ENCODE results near the gene RAB28.

Gene RAB28

DNA sequence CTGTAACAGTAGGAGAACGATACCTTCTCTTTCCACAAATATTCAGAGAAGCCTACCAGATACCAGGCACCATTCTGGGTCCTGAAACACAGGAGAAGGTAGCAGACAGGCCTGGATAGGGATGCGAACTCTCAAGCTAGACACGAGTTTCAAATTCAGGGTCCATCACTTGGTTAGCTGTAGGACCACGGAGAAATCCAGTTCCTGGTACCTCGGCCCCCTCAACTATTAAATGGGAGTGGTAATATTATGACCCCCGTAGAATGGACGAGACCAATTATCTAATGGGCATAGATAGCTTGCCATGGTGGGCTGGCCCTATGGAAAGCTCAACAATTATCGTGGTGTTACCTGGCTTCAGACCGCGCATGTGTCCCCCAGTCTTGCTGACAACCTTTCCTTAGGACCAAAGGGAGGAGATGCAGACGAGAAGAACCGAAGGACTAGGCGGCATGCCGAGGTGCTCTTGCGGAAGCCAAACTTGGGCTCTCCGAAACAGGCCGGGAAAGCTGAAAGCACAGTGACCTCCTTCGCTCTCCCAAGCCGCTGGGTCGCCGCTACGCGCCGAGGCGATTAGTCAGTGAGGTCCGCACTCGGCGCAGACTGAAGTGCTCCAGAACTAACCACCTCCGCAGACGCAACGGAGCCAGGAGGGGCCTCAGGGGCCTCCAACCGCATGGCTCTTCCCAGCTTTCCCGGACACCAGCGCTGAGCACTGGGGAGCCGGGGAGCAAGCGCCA, 40.5 kb upstream of the RAB28 start:
- Histone ChIP-seq H3K36me3 (ENCODE audit: control insufficient read depth, insufficient read depth, low read length) (no peaks in the 10 kb centered on the region), H3K9me3 (ENCODE audit: control insufficient read depth, low read length) (no peaks in the 10 kb centered on the region), H3K27ac (ENCODE audit: low read depth, low read length, severe bottlenecking) (no peak overlapping the region), H3K4me1 (ENCODE audit: control insufficient read depth, insufficient read depth, low read length, poor library complexity, severe bottlenecking) (no peaks in the 10 kb centered on the region), H3K4me3 (ENCODE audit: extremely low read depth, insufficient read depth, low read length, poor library complexity, severe bottlenecking) (no peak overlapping the region)
- 93 to 94% methylated on average over 32 to 34 of the region's 36 CpGs for WGBS, 2 experiments (ENCODE audit: insufficient coverage in 2 of 2)

DNA sequence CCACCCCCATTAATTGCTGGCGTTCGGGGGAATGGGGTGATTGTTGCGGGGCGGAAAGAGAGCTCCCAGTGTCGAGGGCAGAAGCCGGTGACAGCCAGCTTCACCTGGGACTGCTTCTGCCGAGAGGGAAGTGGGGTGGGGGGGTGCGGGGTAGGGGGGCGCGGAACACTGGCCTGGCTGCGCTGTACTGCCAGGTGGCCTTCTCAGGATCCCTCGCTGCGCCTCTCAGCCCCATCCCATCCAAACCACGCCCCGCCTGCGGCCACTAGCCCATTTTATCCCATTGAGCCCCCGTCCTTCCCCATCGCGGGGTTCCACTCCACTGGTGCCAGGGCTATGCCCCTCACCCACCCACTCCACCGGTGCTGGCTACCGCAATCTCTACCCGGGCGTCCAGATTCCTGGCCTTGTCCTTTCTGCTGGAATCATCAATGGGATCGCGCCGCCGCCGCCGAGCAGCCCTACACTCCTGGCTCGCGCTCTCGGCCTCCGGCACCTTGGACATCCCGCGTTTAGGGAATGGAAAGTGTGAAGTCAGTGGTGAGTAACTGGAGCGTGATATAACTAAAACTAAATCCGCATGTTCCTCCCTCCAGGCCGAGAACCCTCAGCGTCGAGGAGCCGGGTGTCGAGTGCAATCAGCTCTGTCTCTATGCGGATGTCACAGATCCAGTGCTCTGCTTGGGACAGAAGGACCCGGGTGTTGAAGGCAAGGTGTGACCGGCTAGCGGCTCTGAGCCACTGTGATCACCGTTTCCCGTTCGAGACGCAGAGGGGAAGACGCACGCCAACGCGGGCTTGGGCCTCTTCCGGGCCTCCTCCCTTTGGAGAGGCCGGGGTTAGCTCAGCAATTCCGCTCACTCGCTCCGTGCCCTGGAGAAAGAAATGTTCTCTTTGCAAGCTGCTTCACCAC, 39.7 kb upstream of the RAB28 start:
- Histone ChIP-seq H3K27ac (ENCODE audit: low read depth, low read length, severe bottlenecking) (no peak overlapping the region), H3K9me3 (ENCODE audit: control insufficient read depth, low read length) (no peaks in the 10 kb centered on the region), H3K4me3 (ENCODE audit: extremely low read depth, insufficient read depth, low read length, poor library complexity, severe bottlenecking) (no peak overlapping the region), H3K36me3 (ENCODE audit: control insufficient read depth, insufficient read depth, low read length) (no peaks in the 10 kb centered on the region), H3K4me1 (ENCODE audit: control insufficient read depth, insufficient read depth, low read length, poor library complexity, severe bottlenecking) (no peaks in the 10 kb centered on the region)
- 90 to 96% methylated on average over 40 to 45 of the region's 59 CpGs for WGBS, 2 experiments (ENCODE audit: insufficient coverage in 2 of 2)

DNA sequence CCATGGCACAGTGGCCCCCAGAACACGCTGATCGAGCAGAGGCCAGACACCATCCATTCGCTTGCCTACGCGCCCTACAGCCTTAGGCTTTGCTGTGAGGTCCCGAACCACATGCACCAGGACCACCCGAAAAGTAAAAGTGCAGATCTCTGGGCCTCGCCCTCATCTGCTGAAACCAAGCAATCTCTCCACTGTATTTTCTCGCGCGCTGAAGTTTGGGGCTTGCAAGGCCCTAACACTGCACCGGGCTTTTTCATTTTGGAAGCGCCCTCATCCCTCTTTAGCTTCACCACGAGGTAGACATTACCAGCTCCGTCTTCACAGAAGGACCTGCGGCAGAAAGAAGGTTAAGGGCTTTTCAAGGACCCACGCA, 39.0 kb upstream of the RAB28 start:
- no peaks in the 10 kb centered on the region for H3K4me1 ChIP-seq (ENCODE audit: control insufficient read depth, insufficient read depth, low read length, poor library complexity, severe bottlenecking)
- no peak overlapping the region for H3K4me3 ChIP-seq (ENCODE audit: extremely low read depth, insufficient read depth, low read length, poor library complexity, severe bottlenecking)
- 93 to 95% methylated on average over 16 to 17 of the region's 17 CpGs for WGBS, 2 experiments (ENCODE audit: insufficient coverage in 2 of 2)
- no peaks in the 10 kb centered on the region for H3K36me3 ChIP-seq (ENCODE audit: control insufficient read depth, insufficient read depth, low read length)
- no peaks in the 10 kb centered on the region for H3K9me3 ChIP-seq (ENCODE audit: control insufficient read depth, low read length)
- H3K27ac ChIP-seq (ENCODE audit: low read depth, low read length, severe bottlenecking), result no peak overlapping the region

DNA sequence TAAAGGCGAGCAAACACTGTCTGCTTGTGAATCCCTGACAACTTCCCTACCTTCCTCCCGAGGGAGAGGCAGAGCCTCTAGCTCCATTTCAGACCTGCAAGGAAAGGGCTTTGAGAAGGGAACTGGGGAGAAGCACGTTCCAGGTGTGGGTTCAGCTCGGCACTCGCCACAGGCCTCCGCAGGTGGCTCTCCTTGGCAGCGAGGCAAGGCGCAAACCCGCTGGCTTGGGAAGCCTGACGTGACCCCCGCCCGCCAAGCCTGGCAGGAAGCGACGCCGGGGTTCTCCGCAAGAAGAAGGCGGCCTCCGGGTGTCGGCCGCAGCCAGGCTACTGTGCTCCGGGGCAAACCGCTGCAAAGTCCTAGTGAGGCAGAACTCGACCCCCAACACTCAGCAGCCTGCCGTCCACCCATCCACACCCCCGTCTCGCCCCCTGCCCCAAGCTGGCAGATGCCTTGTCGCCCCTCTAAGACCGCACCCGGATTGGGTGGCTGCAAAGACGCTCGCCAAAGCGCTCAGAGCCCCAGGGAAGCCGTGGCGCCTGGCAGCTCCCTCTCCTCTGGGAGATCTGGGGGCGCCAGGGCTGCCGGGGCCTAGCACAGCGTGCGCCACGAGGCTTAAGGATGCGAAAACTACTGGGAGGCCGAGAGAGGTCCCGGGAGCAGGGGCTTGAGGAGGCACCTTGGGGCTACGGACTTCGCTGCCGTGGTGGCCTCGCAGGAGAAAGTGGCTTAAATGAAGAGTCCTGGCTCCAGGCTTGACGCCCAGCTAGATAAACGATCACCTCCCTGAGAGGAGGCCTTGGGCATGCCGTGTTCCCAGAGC, 38.4 kb upstream of the RAB28 start:
- Histone ChIP-seq H3K36me3 (ENCODE audit: control insufficient read depth, insufficient read depth, low read length) (no peaks in the 10 kb centered on the region), H3K9me3 (ENCODE audit: control insufficient read depth, low read length) (no peaks in the 10 kb centered on the region), H3K27ac (ENCODE audit: low read depth, low read length, severe bottlenecking) (no peak overlapping the region), H3K4me1 (ENCODE audit: control insufficient read depth, insufficient read depth, low read length, poor library complexity, severe bottlenecking) (no peaks in the 10 kb centered on the region), H3K4me3 (ENCODE audit: extremely low read depth, insufficient read depth, low read length, poor library complexity, severe bottlenecking) (no peak overlapping the region)
- whole genome bisulfite sequencing, 2 experiments (ENCODE audit: insufficient coverage in 2 of 2), result 91 to 94% methylated on average over 33 to 48 of the region's 49 CpGs

DNA sequence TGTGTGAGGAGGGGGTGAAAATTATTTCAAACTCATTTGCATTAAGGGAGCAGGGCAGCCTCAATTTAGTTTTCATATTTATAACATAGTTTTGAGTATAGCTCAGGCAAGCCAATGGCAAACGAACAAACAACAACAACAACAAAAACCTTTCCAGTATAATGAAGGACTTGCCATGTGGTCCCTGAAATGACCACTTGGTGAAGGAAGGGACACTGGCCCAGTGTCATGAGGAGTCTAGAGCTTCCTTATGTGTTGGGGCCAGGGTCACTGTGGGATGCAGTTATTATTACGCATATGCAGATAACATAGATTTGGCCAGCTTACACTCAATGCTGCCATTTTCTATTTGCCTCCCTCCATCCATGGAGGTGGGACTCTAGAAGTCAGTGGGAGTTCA, 36.9 kb upstream of the RAB28 start:
- whole genome bisulfite sequencing, 2 experiments (ENCODE audit: insufficient coverage in 2 of 2), result 100% methylated on average over 1 of the region's 2 CpGs; no CpG with 5 or more reads in 1 of the 2 experiments
- H3K4me3 ChIP-seq (ENCODE audit: extremely low read depth, insufficient read depth, low read length, poor library complexity, severe bottlenecking), result no peak overlapping the region
- no peaks in the 10 kb centered on the region for H3K36me3 ChIP-seq (ENCODE audit: control insufficient read depth, insufficient read depth, low read length)
- no peak overlapping the region for H3K27ac ChIP-seq (ENCODE audit: low read depth, low read length, severe bottlenecking)
- no peaks in the 10 kb centered on the region for H3K4me1 ChIP-seq (ENCODE audit: control insufficient read depth, insufficient read depth, low read length, poor library complexity, severe bottlenecking)
- H3K9me3 ChIP-seq (ENCODE audit: control insufficient read depth, low read length), result no peaks in the 10 kb centered on the region

DNA sequence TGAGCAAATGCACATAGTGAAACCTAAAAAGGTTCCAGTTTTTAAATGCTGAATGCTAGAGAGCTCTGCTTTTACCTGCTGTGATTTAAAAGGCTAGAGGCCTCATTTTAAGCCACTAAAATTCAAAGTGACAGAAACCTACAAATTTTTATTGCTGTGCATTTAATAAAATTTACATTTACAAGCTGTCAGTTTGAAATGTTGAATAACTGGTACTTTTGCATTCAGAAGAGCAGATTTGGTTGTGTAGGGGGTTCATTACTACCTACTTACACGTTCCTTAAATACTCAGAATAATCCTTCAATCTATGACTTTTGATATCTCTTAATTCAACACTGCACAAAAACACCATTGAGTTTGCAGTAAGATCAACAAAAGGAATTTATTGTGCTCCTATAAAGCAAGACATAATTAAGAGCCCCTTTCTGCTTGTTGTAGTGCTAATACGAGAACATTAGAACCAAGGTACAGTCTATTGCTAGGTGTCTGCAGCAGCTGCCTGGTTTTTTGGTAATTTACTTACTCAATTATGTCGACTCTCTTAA, 32.2 kb upstream of the RAB28 start:
- Histone ChIP-seq H3K36me3 (ENCODE audit: control insufficient read depth, insufficient read depth, low read length) (no peaks in the 10 kb centered on the region), H3K4me3 (ENCODE audit: extremely low read depth, insufficient read depth, low read length, poor library complexity, severe bottlenecking) (no peak overlapping the region), H3K27ac (ENCODE audit: low read depth, low read length, severe bottlenecking) (no peak overlapping the region), H3K4me1 (ENCODE audit: control insufficient read depth, insufficient read depth, low read length, poor library complexity, severe bottlenecking) (no peaks in the 10 kb centered on the region), H3K9me3 (ENCODE audit: control insufficient read depth, low read length) (no peaks in the 10 kb centered on the region)
- 100% methylated on average over 1 of the region's 3 CpGs; no CpG with 5 or more reads in 1 of the 2 experiments for whole genome bisulfite sequencing, 2 experiments (ENCODE audit: insufficient coverage in 2 of 2)

DNA sequence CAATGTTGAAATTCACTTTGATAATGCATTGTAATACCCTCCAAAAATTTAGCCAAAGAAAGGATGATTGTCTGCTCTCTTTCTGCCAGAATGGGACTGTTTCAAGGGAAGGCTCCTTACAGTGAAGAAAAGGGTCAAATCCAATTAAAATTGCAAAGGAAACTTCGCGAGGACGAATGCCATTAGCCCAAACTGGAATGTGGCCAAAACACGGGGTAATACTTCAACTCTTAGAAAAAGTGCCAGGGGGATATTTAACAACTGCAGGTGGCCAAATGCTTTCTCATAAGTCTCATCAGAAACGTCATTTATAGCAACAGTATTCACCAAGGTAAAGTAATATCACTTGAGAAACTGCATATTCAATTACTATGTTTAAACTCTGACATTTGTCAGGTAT, 31.1 kb upstream of the RAB28 start:
- no peaks in the 10 kb centered on the region for H3K9me3 ChIP-seq (ENCODE audit: control insufficient read depth, low read length)
- H3K4me3 ChIP-seq (ENCODE audit: extremely low read depth, insufficient read depth, low read length, poor library complexity, severe bottlenecking), result no peak overlapping the region
- H3K4me1 ChIP-seq (ENCODE audit: control insufficient read depth, insufficient read depth, low read length, poor library complexity, severe bottlenecking), result no peaks in the 10 kb centered on the region
- no peaks in the 10 kb centered on the region for H3K36me3 ChIP-seq (ENCODE audit: control insufficient read depth, insufficient read depth, low read length)
- WGBS, 2 experiments (ENCODE audit: insufficient coverage in 2 of 2), result 45 to 61% methylated on average over 3 to 4 of the region's 5 CpGs
- no peak overlapping the region for H3K27ac ChIP-seq (ENCODE audit: low read depth, low read length, severe bottlenecking)

DNA sequence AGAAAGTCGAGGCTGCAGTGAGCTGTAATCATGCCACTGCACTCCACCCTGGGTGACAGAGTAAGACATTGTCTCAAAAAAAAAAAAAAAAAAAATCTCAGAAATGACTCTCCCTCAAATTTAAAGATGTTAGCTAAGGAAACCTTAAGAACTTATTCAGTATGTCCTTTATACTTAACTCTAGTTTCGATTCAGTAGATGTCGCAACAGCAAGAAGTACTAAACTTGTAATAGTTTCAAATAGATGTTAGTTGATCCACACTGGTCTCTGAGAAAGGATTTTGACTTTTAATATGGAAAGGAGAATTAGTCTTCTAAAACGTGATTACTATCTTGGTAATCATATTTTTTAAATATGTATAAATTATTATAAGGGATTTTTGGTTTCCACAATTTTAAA, 30.6 kb upstream of the RAB28 start:
- Histone ChIP-seq H3K27ac (ENCODE audit: low read depth, low read length, severe bottlenecking) (no peak overlapping the region), H3K4me3 (ENCODE audit: extremely low read depth, insufficient read depth, low read length, poor library complexity, severe bottlenecking) (no peak overlapping the region), H3K36me3 (ENCODE audit: control insufficient read depth, insufficient read depth, low read length) (no peaks in the 10 kb centered on the region), H3K4me1 (ENCODE audit: control insufficient read depth, insufficient read depth, low read length, poor library complexity, severe bottlenecking) (no peaks in the 10 kb centered on the region), H3K9me3 (ENCODE audit: control insufficient read depth, low read length) (no peaks in the 10 kb centered on the region)
- WGBS, 2 experiments (ENCODE audit: insufficient coverage in 2 of 2), result no CpG with 5 or more reads among the region's 4 CpGs

DNA sequence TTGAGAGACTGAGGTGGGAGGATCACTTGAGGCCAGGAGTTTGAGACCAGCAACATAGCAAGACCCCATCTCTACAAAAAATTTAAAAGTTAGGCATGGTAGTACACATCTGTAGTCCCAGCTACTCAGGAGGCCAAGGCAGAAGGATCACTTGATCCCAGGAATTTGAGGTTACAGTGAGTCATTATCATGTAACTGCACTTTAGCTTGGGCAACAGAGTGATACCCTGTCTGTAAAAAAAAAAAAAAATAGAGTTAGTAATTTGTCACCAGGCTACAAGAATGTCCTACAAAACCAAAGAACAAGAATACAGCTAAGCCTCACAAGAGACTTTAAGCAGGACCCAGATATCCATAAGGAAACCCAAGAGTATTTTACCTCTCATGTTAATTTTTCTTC, 27.0 kb upstream of the RAB28 start:
- no peak overlapping the region for H3K27ac ChIP-seq (ENCODE audit: low read depth, low read length, severe bottlenecking)
- no peaks in the 10 kb centered on the region for H3K4me1 ChIP-seq (ENCODE audit: control insufficient read depth, insufficient read depth, low read length, poor library complexity, severe bottlenecking)
- no peaks in the 10 kb centered on the region for H3K9me3 ChIP-seq (ENCODE audit: control insufficient read depth, low read length)
- H3K4me3 ChIP-seq (ENCODE audit: extremely low read depth, insufficient read depth, low read length, poor library complexity, severe bottlenecking), result no peak overlapping the region
- H3K36me3 ChIP-seq (ENCODE audit: control insufficient read depth, insufficient read depth, low read length), result no peaks in the 10 kb centered on the region

DNA sequence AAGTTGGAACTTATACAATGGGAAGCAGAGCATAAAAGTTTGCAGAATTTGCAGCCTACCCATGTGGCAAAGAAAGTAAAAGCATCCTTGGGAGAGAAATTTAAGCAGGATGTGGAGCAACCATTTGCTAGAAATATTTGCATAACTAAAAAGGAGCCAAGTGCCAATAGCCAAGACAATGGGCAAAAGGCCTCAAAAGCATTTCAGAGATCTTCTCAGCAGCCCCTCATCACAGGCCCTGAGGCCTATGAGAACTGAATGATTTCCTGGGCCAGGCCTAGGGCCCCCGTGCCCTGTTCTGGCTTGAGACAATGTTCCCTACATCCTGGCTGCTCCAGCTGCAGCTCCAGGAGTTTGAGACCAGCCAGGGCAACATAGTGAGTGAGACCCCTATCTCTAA, 25.3 kb upstream of the RAB28 start:
- Histone ChIP-seq H3K27ac (ENCODE audit: low read depth, low read length, severe bottlenecking) (no peak overlapping the region), H3K36me3 (ENCODE audit: control insufficient read depth, insufficient read depth, low read length) (no peaks in the 10 kb centered on the region), H3K4me1 (ENCODE audit: control insufficient read depth, insufficient read depth, low read length, poor library complexity, severe bottlenecking) (no peaks in the 10 kb centered on the region), H3K9me3 (ENCODE audit: control insufficient read depth, low read length) (no peaks in the 10 kb centered on the region), H3K4me3 (ENCODE audit: extremely low read depth, insufficient read depth, low read length, poor library complexity, severe bottlenecking) (no peak overlapping the region)
- 57% methylated on average over 1 of the region's 1 CpG; no CpG with 5 or more reads in 1 of the 2 experiments for WGBS, 2 experiments (ENCODE audit: insufficient coverage in 2 of 2)

Data from mesodermal cell (in vitro differentiated cells).